GM12865 (cell line): ENCODE measurements around the gene LRRC7.

Source experiments
- DNase-seq: peaks from one replicate; pipeline ENCODE4 v3.0.0; 2010; ENCODE audit warnings: low read depth
- H3K4me3 ChIP-seq: 2 replicates; pipeline ENCODE4 v1.5.1; 2011; ENCODE audit warnings: mild to moderate bottlenecking, low read depth, low read length, control low read depth
- TF ChIP-seq, protein P1 (sequence below): IDR thresholded peaks from 2 replicates; pipeline ENCODE4 v1.5.1; 2011; ENCODE audit warnings: low read length, control low read depth, low read depth, inconsistent platforms; ENCODE audit not compliant: insufficient read depth; ENCODE audit errors: missing control alignments

LRRC7 gene

DNA sequence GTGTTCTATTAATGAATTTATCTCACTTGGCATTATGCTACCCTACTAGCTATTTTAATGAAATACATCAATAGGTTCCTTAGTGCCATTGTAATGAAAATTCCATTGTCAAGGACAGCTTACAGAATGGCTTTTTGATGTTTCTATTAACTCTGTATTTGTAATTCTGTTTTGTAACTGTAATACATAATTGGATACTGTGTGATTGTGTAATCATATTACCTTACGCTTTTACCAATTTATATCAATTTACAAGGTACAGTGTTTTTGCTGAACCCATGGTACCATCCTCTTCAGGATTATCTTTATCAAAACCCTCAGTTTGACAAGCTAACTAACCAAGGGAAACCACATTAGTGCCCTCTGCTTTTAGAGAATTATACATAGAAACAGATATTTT lies 277.9 kb downstream of the LRRC7 start:
- TF ChIP-seq, protein P1, sequence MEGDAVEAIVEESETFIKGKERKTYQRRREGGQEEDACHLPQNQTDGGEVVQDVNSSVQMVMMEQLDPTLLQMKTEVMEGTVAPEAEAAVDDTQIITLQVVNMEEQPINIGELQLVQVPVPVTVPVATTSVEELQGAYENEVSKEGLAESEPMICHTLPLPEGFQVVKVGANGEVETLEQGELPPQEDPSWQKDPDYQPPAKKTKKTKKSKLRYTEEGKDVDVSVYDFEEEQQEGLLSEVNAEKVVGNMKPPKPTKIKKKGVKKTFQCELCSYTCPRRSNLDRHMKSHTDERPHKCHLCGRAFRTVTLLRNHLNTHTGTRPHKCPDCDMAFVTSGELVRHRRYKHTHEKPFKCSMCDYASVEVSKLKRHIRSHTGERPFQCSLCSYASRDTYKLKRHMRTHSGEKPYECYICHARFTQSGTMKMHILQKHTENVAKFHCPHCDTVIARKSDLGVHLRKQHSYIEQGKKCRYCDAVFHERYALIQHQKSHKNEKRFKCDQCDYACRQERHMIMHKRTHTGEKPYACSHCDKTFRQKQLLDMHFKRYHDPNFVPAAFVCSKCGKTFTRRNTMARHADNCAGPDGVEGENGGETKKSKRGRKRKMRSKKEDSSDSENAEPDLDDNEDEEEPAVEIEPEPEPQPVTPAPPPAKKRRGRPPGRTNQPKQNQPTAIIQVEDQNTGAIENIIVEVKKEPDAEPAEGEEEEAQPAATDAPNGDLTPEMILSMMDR: no peak
- H3K4me3 ChIP-seq: no peak overlapping the region
- no peak for DNase-seq

DNA sequence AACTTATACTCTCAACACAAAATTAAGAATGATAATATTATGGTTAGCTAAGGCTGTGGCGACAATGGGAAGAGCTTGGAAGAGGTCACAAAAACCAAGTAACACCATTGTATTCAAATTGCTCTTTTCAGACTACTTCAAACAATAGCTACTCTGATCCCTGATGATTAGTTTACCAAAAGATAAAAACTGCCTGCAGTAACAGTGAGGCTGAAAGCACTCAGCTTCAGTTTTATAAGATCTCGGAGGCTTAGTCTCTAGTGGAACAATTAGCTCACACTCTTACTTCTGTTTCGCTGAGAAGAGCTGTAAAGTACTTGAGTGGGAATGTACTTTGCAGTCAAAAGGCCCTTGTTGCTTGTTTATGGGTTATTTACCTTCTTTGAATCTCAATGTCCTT lies 278.5 kb downstream of the LRRC7 start:
- no peak for DNase-seq
- no peak overlapping the region for H3K4me3 ChIP-seq
- TF ChIP-seq, protein P1: no peak

DNA sequence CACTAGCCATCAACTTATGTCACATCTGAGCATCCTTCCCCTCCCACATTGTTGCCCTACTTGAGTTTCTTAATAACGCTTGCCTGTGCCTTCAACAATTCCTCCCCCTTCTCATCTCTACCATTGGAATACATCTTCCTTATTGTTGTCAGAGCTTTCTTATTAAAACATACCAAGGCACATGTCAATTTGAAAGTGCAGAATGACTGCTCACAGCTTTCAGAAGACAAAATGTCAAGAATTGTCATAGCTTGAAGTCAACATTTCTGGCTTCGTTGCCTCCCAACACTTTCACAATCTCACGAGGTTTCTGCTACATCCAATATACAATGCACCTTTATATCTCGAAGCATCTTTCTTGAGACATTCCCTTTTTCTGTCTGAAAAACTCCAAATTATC lies 279.9 kb downstream of the LRRC7 start:
- H3K4me3 ChIP-seq: no peak overlapping the region
- TF ChIP-seq, protein P1: no peak
- DNase-seq: no peak

DNA sequence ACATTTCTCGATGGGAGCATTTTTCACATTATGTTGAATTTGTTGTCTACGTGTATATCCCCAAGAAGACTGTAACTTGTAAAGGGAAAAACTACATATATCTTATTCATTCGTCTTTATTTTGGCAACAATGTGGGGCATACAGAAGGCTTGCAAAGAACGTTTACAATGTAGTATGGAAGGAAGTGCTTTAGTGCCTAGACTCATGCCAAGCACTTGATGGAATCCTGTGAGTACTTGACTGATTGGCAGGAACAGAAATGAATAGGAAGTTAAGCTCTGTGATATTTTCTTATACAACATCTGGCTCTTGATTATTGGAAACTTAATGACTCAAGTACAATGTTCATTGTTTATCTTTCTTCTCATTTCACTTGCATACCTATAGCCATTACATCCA lies 284.4 kb downstream of the LRRC7 start:
- no peak for DNase-seq
- H3K4me3 ChIP-seq: no peak overlapping the region
- TF ChIP-seq, protein P1: no peak

DNA sequence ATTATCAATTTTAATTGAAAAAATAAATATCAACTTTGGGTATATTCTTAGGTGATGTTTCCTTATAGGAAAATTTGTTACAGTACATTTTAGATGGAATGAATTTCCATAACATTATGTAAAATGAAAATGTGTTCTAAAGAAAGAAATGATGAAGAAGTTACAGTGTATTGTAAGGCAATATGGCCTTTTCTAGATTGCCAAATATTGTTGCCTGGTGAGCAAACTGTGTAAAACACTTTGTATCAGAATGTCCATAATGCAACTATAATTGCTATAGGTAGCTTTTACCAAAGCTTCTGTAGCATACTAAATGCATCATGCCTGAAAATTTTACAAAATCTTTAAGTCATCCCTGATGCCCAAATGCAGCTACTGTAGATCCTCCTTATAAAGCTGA lies 285.0 kb downstream of the LRRC7 start:
- no peak overlapping the region for H3K4me3 ChIP-seq
- TF ChIP-seq, protein P1: no peak
- DNase-seq: no peak

DNA sequence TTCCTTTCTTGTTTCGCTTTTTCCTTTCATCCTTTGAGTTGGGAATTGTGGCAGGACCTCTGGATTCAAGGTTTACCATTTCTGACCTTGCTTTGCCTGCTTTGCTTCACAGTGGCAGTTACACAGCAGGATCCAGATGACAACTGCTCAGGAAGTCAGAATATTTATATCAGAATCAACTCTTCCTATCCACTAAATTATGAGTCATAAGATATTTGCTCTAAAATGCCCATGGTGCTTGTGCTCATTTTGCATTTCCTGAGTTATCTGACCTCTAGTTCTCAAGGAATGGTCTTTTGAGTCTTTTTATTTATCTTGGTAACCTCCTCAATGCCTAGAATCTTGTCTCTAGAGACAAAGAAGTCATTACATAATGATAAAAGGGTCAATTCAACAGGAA lies 290.8 kb downstream of the LRRC7 start:
- H3K4me3 ChIP-seq: no peak overlapping the region
- TF ChIP-seq, protein P1: no peak
- no peak for DNase-seq

DNA sequence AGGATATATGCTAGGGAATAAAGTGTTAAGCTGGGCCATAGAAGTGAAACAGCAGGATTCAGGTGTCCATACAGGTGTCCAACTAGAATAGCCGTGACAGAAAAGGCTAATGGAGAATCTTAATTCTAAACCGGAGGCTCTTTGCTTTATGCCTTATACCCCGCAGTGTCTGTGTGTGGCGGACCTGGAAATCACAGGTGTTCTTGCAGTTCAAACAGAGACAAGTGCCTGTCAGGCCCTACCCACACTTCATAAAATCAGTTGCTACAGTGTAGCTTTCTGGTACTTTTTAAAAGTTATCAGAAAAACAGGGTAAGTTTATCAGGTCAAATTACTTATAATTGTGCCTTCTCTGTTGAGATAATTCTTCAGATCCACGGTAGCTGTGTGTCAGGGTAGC lies 293.9 kb downstream of the LRRC7 start:
- no peak overlapping the region for H3K4me3 ChIP-seq
- DNase-seq: no peak
- TF ChIP-seq, protein P1: no peak
